T-helper 1 cell treated with Interleukin-12 subunit alpha and Interleukin-12 subunit beta and Interleukin-4 antibody, amounts not matched to agents 30 μg/mL and 1 μg/mL, for 36 hours (primary cell): Measurements from ENCODE around the gene SLC22A7.

ENCODE experiments used
- H3K27ac Mint-ChIP-seq: one replicate; pipeline ENCODE4 v1.8.0; 2021; ENCODE audit warnings: mild to moderate bottlenecking, mixed read lengths
- H3K27me3 Mint-ChIP-seq: one replicate; pipeline ENCODE4 v1.8.0; 2021; ENCODE audit warnings: low read depth, mixed read lengths
- H3K36me3 Mint-ChIP-seq: one replicate; pipeline ENCODE4 v1.8.0; 2021; ENCODE audit warnings: low read depth, mixed read lengths
- H3K4me1 Mint-ChIP-seq: one replicate; pipeline ENCODE4 v1.8.0; 2021; ENCODE audit warnings: low read depth, mixed read lengths
- H3K4me3 Mint-ChIP-seq: one replicate; pipeline ENCODE4 v1.8.0; 2021; ENCODE audit warnings: mild to moderate bottlenecking, moderate library complexity, mixed read lengths
- H3K9me3 Mint-ChIP-seq: one replicate; pipeline ENCODE4 v1.8.0; 2021; ENCODE audit warnings: mixed read lengths

Gene SLC22A7

DNA sequence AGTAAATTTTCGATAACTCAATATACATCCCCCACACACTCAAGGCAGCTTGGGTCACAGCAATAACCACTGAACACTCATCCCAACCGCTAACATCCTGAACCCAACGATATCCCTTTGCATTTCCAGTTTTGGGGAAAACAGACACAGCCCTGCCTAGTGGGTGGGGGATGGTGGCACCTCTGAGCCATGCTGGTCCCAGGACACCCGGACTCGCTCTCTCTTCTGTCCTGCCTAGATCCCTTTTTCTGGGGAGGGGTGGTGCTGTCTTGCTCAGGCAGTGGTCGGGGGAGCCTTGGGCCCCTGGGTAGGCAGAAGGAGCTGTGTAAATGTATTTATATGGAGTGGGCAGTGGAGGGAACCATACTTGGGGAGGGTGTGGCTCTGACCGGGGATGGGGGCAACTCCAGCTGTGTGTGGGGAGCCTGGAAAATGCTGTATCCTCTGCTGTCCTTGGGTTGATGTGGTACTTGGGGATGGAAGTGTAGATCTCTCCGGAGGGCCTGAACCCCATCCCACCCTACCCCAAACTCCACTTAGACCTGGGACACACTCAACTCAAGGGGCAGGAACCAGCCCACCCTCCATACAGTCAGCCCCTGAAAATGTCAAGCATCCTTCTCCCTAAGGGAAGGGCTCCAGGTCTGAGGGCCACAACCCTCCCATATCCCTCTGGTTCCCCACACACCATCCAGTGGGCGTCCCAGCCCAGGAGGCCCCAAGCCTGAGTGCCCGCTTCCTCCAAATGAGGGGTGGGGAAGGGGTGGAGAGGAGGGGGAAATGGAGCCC is 23.7 kb upstream of the SLC22A7 start:
- H3K27me3 Mint-ChIP-seq: peaks cover 77% of the 10 kb centered on the region
- peaks cover 2% of the 10 kb centered on the region for H3K36me3 Mint-ChIP-seq
- H3K4me1 Mint-ChIP-seq: peaks cover 17% of the 10 kb centered on the region
- H3K9me3 Mint-ChIP-seq: no peaks in the 10 kb centered on the region
- no peak overlapping the region for H3K27ac Mint-ChIP-seq
- H3K4me3 Mint-ChIP-seq: peak overlapping the region; percentile 57

DNA sequence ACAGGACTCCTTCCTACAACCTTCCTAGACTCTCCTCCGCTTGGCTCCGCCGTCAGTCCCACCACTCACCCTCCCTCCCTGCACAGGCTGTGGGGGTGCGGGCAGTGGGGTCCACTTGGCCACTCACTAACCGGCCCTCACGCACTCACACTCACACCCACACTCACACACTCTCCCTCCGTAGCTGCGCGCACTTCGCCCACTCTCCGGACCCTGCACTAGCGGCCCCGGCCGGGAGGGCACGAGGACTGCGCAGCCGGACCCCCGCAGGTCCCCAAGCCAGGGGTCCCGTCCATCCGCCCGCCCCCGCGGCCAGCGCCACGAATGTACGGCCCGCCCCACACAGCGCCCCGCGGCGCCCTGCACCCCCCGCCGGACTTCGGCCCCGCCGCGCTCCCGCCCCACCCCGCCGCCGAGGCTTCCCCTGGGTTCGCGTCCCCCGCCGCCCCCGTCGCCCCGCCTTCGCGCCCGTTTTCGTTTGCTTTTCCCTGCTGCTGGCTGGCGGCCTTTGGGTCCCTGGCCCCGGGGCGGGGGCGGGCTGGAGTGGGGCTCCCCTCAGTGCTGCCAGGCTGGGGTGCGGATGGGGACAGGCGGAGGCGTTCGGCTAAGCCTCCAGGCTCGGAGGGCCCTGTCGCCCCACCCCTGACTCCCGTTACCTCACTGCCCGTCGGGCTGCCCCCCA is 23.0 kb upstream of the SLC22A7 start:
- Mint-ChIP-seq H3K27ac (no peak overlapping the region), H3K27me3 (peaks cover 80% of the 10 kb centered on the region), H3K4me3 (peak overlapping the region; percentile 57), H3K36me3 (peaks cover 2% of the 10 kb centered on the region), H3K9me3 (no peaks in the 10 kb centered on the region), H3K4me1 (peaks cover 17% of the 10 kb centered on the region)

DNA sequence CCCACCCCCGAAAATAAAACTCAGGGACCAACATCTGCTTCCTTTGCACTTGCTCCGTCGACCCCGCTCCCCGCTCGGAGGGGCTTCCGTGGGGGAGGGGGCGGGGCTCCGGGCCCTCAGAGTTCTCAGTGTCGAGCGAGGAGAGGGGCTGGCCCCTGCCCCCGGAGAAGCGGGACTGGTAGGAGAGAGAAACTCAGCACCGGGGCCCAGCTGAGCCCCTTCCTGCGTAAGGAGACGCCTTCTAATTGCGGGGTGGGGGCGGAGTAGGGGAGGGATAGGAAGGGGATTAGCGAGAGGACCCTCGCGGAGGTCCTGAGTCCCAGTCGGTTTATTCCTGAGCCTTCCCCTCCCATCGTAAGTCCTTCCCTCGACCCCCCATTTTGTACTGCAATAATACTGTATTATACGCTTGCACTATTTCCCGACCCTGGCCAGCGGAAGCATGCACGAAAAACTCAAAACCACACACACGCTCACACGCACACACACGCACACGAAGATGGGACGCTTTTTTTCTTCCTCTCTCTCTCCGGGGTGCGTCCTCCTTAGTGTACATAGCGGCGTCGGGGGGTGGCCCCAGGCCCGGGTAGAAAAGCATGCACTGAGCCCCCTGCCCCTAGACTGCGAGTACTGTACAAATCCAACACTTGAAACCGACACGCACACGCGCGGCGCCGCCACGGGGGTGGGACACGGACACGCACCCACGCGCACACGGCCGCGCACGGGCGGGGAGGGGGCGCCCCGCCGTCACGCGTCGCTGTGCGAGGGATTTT is 22.1 kb upstream of the SLC22A7 start:
- peak overlapping the region; percentile 22 for H3K27ac Mint-ChIP-seq

DNA sequence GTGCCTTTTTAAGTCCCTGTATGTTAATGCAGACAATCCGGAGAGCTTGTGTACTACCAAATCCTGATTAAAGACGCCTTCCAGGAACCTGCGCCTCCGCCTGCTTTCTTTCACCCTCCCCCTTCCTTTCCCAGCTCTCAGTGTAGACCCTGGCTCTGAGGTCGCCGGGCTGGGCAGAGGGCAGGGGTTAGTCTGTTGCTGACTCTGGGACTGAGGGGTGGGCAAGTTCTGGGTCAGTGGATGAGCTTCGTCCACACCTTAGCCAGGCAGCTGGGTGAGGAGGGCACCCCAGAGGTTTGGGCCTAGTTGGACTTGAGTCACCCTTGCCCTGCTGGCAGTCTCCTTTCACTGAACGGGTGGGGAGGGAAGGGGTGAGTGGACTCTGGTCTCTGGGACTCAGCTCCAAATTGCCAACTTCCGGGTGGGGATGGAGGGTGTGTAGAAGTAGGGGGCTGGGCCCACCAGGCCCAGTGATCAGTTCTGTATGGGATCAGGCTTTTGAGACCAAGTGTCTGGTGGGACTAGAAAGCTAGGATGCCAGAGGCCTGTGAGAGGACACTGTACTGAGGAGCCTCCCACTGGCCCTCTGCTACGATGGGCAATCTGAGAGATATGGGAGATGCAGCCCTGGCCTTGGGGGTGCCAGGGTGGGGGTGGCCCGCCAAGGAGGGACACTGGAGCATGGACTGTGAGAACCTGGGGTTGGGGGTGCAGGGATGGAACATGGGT is 21.3 kb upstream of the SLC22A7 start:
- Mint-ChIP-seq H3K4me3 (peak overlapping the region; percentile 33), H3K36me3 (peaks cover 2% of the 10 kb centered on the region), H3K27me3 (peaks cover 78% of the 10 kb centered on the region), H3K27ac (no peak overlapping the region), H3K9me3 (no peaks in the 10 kb centered on the region), H3K4me1 (peaks cover 16% of the 10 kb centered on the region)

More for the DNA sequence above, 22.1 kb upstream of the SLC22A7 start:
- H3K36me3 Mint-ChIP-seq: peaks cover 2% of the 10 kb centered on the region
- H3K27me3 Mint-ChIP-seq: peaks cover 78% of the 10 kb centered on the region
- H3K9me3 Mint-ChIP-seq: no peaks in the 10 kb centered on the region
- H3K4me3 Mint-ChIP-seq: peak overlapping the region; percentile 83
- peaks cover 16% of the 10 kb centered on the region for H3K4me1 Mint-ChIP-seq

DNA sequence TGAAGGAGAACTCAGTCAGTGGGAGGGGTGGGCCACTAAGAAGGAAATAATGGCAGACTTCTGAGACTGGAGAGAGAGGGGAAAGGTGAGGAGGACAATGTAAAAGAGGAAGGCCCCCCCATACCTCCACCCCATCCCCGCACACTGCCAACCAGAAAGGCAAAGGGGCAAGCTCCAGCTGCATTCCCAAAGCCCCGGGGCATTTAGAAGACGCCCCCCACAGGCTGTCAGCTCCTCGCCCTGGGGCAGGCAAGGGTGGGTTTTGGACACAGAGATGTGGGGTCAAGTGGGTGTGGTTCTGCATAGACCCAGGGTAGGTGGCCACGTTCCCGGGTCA is 20.8 kb upstream of the SLC22A7 start:
- peaks cover 16% of the 10 kb centered on the region for H3K4me1 Mint-ChIP-seq
- H3K27ac Mint-ChIP-seq: no peak overlapping the region
- peaks cover 2% of the 10 kb centered on the region for H3K36me3 Mint-ChIP-seq
- peaks cover 78% of the 10 kb centered on the region for H3K27me3 Mint-ChIP-seq
- no peaks in the 10 kb centered on the region for H3K9me3 Mint-ChIP-seq
- no peak overlapping the region for H3K4me3 Mint-ChIP-seq

DNA sequence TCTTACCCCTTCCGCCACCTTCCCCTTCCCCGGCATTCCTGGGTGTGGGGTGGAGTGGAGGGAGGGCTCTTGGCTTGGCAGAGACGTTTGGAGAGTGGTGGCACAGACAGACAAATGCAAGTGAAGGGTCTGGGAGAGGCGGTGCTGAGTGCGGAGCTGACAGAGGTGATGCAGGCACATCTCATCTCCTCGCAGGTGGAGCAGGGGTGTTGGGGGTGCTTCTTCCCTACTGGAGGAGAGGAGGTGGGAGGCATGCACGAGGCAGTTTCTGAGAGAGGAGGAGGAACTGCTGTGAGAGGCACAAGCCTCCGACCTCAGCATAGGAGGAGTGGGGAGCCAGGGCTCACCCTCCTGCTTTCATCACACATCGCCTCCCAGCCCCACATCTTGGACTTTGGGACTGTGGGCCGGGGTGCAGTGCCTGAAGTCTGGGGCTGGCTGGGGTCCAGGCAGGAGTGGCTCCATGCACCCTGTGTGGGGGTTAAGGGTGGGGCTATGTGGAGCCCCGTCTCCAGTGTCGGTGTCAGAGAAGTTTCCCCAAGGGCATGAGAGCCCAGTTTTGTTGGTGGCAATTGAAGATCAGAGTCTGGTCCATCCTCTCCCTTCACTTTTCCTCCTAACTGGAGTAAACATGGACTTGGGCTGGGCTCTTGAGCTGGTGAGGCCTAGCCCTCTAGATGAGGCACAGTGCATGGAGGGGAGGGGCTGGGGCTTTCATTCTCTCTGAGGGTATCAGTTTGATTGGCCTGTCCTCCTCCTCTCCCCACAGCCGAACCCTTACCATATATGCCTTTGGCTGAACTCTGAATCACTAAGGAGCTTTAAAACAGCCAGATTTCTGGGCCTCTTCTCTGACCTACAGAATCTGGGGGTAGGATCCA is 20.2 kb upstream of the SLC22A7 start:
- Mint-ChIP-seq H3K4me3 (no peak overlapping the region), H3K9me3 (no peaks in the 10 kb centered on the region), H3K36me3 (peaks cover 2% of the 10 kb centered on the region), H3K27me3 (peaks cover 77% of the 10 kb centered on the region), H3K4me1 (peaks cover 16% of the 10 kb centered on the region), H3K27ac (no peak overlapping the region)

DNA sequence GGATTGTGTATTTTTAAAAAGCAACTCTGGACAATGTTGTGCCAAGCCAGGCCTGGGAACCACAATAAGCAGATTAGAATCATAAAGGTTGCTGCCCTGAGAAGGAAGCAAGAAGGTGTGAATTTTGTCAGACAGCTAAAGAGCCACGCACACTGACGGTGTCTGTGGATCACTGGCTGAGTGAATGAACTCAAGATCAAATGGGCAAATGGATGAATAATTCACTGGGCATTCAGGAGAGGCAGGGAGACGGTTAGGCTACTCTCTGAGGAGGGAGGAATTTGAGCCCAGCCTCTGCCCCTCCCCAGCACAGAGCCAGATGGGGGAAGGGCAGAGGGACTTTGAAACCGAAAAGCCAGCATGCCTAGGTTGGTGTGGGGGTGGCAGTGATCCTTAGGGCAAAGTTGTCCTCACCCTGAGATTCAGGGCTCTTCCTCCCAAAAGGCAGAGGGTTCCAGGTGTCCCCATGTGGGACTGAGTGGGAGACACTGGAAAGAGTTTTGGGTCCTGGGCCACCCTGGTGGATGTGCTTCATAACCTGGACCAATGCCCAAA is 19.5 kb upstream of the SLC22A7 start:
- H3K9me3 Mint-ChIP-seq: no peaks in the 10 kb centered on the region
- peaks cover 15% of the 10 kb centered on the region for H3K4me1 Mint-ChIP-seq
- H3K4me3 Mint-ChIP-seq: no peak overlapping the region
- peaks cover 2% of the 10 kb centered on the region for H3K36me3 Mint-ChIP-seq
- H3K27me3 Mint-ChIP-seq: peaks cover 70% of the 10 kb centered on the region
- no peak overlapping the region for H3K27ac Mint-ChIP-seq

DNA sequence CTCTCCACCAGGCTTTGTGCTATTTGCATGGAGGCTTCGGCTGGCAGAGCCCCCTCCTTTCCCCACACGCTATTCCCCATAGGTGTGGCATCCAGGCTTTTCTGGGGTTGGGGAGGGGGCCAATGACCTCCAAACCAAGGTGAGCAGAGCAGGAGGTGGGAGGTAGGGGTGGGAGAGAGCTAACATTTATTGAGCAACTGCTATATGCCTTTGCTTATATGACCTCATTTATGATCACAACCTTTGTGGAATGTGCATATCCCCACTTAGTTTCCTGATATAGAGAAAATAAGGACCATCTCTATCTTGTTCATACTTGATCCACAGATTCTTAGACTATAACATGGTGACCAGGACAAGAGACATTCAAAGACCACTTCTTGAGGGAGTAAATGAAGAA is 17.8 kb upstream of the SLC22A7 start:
- Mint-ChIP-seq H3K27me3 (peaks cover 60% of the 10 kb centered on the region), H3K9me3 (no peaks in the 10 kb centered on the region), H3K27ac (no peak overlapping the region), H3K4me1 (peaks cover 11% of the 10 kb centered on the region), H3K4me3 (no peak overlapping the region), H3K36me3 (peaks cover 2% of the 10 kb centered on the region)

DNA sequence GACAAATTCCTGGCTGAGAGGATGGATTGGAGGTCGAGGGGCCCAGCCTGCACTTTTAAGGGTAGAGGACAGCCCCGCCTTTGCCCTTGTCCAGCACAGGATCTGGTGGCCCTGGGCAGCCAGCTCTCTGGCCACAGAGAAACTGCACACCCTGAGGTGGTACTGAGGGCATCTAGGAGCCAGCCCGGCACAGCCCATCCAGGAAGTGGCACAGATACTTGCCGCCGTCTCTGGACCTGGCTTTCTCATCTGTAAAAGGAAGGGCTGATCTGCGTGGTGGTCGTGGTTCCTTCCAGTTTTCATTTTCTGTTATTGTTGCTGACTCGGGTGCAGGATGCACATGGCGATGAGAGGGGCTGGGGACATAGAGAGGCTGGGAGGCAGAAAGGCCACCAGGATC is 16.0 kb upstream of the SLC22A7 start:
- Mint-ChIP-seq H3K4me1 (peaks cover 5% of the 10 kb centered on the region), H3K9me3 (no peaks in the 10 kb centered on the region), H3K36me3 (no peaks in the 10 kb centered on the region), H3K27ac (no peak overlapping the region), H3K4me3 (no peak overlapping the region), H3K27me3 (peaks cover 59% of the 10 kb centered on the region)

DNA sequence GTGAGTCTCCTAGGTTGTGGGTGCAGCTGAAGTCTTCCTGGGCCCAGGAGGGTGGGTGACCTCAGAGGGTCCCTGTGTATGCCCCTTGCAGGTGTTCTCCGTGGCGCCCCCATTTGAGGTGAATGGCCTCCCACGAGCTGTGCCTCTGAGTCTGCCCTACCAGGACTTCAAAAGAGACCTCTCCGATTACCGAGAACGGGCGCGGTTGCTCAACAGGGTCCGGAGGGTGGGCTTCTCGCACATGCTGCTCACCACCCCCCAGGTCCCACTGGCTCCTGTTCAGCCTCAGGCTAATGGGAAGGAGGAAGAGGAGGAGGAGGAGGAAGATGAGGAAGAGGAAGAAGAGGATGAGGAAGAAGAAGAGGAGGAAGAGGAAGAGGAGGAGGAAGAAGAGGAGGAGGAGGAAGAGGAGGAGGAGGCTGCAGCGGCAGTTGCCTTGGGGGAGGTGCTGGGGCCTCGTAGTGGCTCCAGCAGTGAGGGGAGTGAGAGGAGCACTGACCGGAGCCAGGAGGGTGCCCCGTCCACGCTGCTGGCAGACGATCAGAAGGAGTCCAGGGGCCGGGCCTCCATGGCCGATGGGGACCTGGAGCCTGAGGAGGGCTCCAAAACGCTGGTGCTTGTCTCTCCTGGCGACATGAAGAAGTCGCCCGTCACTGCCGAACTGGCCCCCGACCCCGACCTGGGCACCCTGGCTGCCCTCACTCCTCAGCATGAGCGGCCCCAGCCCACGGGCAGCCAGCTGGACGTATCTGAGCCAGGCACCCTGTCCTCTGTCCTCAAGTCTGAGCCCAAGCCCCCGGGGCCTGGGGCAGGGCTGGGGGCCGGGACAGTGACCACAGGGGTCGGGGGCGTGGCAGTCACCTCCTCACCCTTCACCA is 15.2 kb upstream of the SLC22A7 start:
- Mint-ChIP-seq H3K27me3 (peaks cover 55% of the 10 kb centered on the region), H3K9me3 (no peaks in the 10 kb centered on the region), H3K27ac (no peak overlapping the region), H3K4me1 (peaks cover 5% of the 10 kb centered on the region), H3K36me3 (no peaks in the 10 kb centered on the region), H3K4me3 (no peak overlapping the region)

DNA sequence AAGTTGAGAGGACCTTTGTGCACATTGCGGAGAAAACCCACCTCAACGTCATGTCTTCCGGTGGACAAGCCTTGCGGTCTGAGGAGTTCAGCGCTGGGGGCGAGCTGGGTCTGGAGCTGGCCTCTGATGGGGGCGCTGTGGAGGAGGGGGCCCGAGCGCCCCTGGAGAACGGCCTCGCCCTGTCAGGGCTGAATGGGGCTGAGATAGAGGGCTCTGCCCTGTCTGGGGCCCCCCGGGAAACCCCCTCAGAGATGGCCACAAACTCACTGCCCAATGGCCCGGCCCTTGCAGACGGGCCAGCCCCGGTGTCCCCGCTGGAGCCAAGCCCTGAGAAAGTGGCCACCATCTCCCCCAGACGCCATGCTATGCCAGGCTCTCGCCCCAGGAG is 14.6 kb upstream of the SLC22A7 start:
- H3K27ac Mint-ChIP-seq: no peak overlapping the region
- H3K36me3 Mint-ChIP-seq: no peaks in the 10 kb centered on the region
- H3K4me1 Mint-ChIP-seq: peaks cover under 1% of the 10 kb centered on the region
- H3K9me3 Mint-ChIP-seq: no peaks in the 10 kb centered on the region
- peaks cover 50% of the 10 kb centered on the region for H3K27me3 Mint-ChIP-seq
- H3K4me3 Mint-ChIP-seq: no peak overlapping the region

DNA sequence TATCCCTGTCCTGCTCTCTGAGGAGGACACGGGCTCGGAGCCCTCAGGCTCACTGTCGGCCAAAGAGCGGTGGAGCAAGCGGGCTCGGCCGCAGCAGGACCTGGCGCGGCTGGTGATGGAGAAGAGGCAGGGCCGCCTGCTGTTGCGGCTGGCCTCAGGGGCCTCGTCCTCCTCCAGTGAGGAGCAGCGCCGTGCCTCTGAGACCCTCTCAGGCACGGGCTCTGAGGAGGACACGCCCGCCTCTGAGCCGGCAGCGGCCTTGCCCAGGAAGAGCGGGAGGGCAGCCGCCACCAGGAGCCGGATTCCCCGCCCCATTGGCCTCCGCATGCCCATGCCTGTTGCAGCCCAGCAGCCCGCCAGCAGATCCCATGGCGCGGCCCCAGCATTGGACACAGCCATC is 14.2 kb upstream of the SLC22A7 start:
- Mint-ChIP-seq H3K9me3 (no peaks in the 10 kb centered on the region), H3K4me3 (no peak overlapping the region), H3K4me1 (no peaks in the 10 kb centered on the region), H3K27ac (no peak overlapping the region), H3K36me3 (no peaks in the 10 kb centered on the region), H3K27me3 (peaks cover 48% of the 10 kb centered on the region)
